ENCODE data around the gene BMP8A.
"Not testable (repeated sequence)": the region's sequence is repeated elsewhere in the genome, so short reads cannot be mapped to it uniquely, and the experiment has no call there.

Gene BMP8A

GRCh38 chr1:39452540-39452939 lies 38.9 kb upstream of the BMP8A start:
- H3K4me3 ChIP-seq (ENCODE audit: low read depth, low read length), result no peak overlapping the region
- no peak for TF ChIP-seq CTCF (IDR thresholded peaks at IDR 0.05; ENCODE audit: low read depth, low read length)

GRCh38 chr1:39453603-39454002 lies 37.8 kb upstream of the BMP8A start:
- no peak overlapping the region for H3K4me3 ChIP-seq (ENCODE audit: low read depth, low read length)
- TF ChIP-seq CTCF (IDR thresholded peaks at IDR 0.05; ENCODE audit: low read depth, low read length), result no peak

- no peak overlapping the region for H3K4me3 ChIP-seq (ENCODE audit: low read depth, low read length)
- TF ChIP-seq CTCF (IDR thresholded peaks at IDR 0.05; ENCODE audit: low read depth, low read length), result no peak
Measured at GRCh38 chr1:39458991-39459390, 32.4 kb upstream of the BMP8A start.

GRCh38 chr1:39462074-39462473 lies 29.4 kb upstream of the BMP8A start:
- TF ChIP-seq CTCF (IDR thresholded peaks at IDR 0.05; ENCODE audit: low read depth, low read length), result no peak

GRCh38 chr1:39466413-39467107 lies 24.9 kb upstream of the BMP8A start:
- TF ChIP-seq CTCF (IDR thresholded peaks at IDR 0.05; ENCODE audit: low read depth, low read length), result no peak
- H3K4me3 ChIP-seq (ENCODE audit: low read depth, low read length), result no peak overlapping the region

More at GRCh38 chr1:39462074-39462473, 29.4 kb upstream of the BMP8A start:
- no peak overlapping the region for H3K4me3 ChIP-seq (ENCODE audit: low read depth, low read length)

- not testable (repeated sequence) for H3K4me3 ChIP-seq (ENCODE audit: low read depth, low read length)
Measured at GRCh38 chr1:39467108-39467720, 24.2 kb upstream of the BMP8A start.

- H3K4me3 ChIP-seq (ENCODE audit: low read depth, low read length), result no peak overlapping the region
- TF ChIP-seq CTCF (IDR thresholded peaks at IDR 0.05; ENCODE audit: low read depth, low read length), result no peak
Measured at GRCh38 chr1:39469150-39469549, 22.3 kb upstream of the BMP8A start.
